ENCODE results near the gene KLF3. TPM values are rescaled to one million over a fixed set of nuclear protein-coding genes. Genes with fewer than 3 reads are reported as not detected.

KLF3 gene
- total RNA-seq, 1 experiment from 2014 or later, result 51.2 TPM

GRCh38 chr4:38667085-38667893, 3.3 kb downstream of the KLF3 start:
- Mint-ChIP-seq H3K27ac (ENCODE audit: low read depth, unreplicated experiment) (peak overlapping the region; percentile 90), H3K36me3 (ENCODE audit: insufficient read depth, unreplicated experiment) (peaks cover 16% of the 10 kb centered on the region), H3K9me3 (ENCODE audit: unreplicated experiment) (no peaks in the 10 kb centered on the region), H3K4me3 (ENCODE audit: unreplicated experiment) (peak overlapping the region; percentile 92), H3K27me3 (ENCODE audit: insufficient read depth, unreplicated experiment) (no peaks in the 10 kb centered on the region), H3K4me1 (ENCODE audit: insufficient read depth, unreplicated experiment) (peaks cover 32% of the 10 kb centered on the region)
- no TSS peak for BruUV-seq (replicated peaks)
- CTCF ChIA-PET, result interaction anchor here (0.5 to 3.5 kb wide), 11 partner anchors 8 to 488 kb away, joined by 3 to 16 read pairs (median 4); partner anchors contain the start of gene TLR10
- intact Hi-C loops (cut with micrococcal nuclease), result loop anchor here (1.0 to 5.0 kb wide), 4 partner anchors 46 to 347 kb away; no protein-coding TSS in a partner anchor
- DNase-seq (ENCODE audit: unreplicated experiment), result peak; percentile 98
- TF ChIP-seq, protein P1, sequence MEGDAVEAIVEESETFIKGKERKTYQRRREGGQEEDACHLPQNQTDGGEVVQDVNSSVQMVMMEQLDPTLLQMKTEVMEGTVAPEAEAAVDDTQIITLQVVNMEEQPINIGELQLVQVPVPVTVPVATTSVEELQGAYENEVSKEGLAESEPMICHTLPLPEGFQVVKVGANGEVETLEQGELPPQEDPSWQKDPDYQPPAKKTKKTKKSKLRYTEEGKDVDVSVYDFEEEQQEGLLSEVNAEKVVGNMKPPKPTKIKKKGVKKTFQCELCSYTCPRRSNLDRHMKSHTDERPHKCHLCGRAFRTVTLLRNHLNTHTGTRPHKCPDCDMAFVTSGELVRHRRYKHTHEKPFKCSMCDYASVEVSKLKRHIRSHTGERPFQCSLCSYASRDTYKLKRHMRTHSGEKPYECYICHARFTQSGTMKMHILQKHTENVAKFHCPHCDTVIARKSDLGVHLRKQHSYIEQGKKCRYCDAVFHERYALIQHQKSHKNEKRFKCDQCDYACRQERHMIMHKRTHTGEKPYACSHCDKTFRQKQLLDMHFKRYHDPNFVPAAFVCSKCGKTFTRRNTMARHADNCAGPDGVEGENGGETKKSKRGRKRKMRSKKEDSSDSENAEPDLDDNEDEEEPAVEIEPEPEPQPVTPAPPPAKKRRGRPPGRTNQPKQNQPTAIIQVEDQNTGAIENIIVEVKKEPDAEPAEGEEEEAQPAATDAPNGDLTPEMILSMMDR (IDR thresholded peaks at IDR 0.05; ENCODE audit: unreplicated experiment), result no peak
- POLR2A ChIA-PET, result interaction anchor here (0.6 to 8.2 kb wide), 28 partner anchors 9 to 1001 kb away, joined by 3 to 192 read pairs (median 4); no protein-coding TSS in a partner anchor

- H3K4me3 Mint-ChIP-seq (ENCODE audit: unreplicated experiment), result peak overlapping the region; percentile 92
- CTCF ChIA-PET, result interaction anchor here (0.6 to 3.5 kb wide), 6 partner anchors 81 to 490 kb away, joined by 3 to 16 read pairs (median 4); partner anchors contain the start of gene TLR1
- intact Hi-C loops (cut with micrococcal nuclease), result loop anchor here (5.0 kb wide), 1 partner anchor 281 kb away; no protein-coding TSS in a partner anchor
- POLR2A ChIA-PET, result interaction anchor here (0.6 to 8.2 kb wide), 15 partner anchors 8 to 508 kb away, joined by 3 to 192 read pairs (median 5); no protein-coding TSS in a partner anchor
- peak overlapping the region; percentile 90 for H3K27ac Mint-ChIP-seq (ENCODE audit: low read depth, unreplicated experiment)
- H3K27me3 Mint-ChIP-seq (ENCODE audit: insufficient read depth, unreplicated experiment), result no peaks in the 10 kb centered on the region
- no peaks in the 10 kb centered on the region for H3K9me3 Mint-ChIP-seq (ENCODE audit: unreplicated experiment)
- TF ChIP-seq, protein P1 (IDR thresholded peaks at IDR 0.05; ENCODE audit: unreplicated experiment), result no peak
- peaks cover 43% of the 10 kb centered on the region for H3K4me1 Mint-ChIP-seq (ENCODE audit: insufficient read depth, unreplicated experiment)
- DNase-seq (ENCODE audit: unreplicated experiment), result no peak
- H3K36me3 Mint-ChIP-seq (ENCODE audit: insufficient read depth, unreplicated experiment), result peaks cover 16% of the 10 kb centered on the region
- no TSS peak for BruUV-seq (replicated peaks)
Measured at GRCh38 chr4:38668203-38668971, 4.4 kb downstream of the KLF3 start.

GRCh38 chr4:38669208-38669607, 5.2 kb downstream of the KLF3 start:
- intact Hi-C loops (cut with micrococcal nuclease), result loop anchor here (5.0 kb wide), 1 partner anchor 282 kb away; no protein-coding TSS in a partner anchor
- DNase-seq (ENCODE audit: unreplicated experiment), result no peak
- Mint-ChIP-seq H3K27ac (ENCODE audit: low read depth, unreplicated experiment) (no peak overlapping the region), H3K4me1 (ENCODE audit: insufficient read depth, unreplicated experiment) (peaks cover 51% of the 10 kb centered on the region), H3K9me3 (ENCODE audit: unreplicated experiment) (no peaks in the 10 kb centered on the region), H3K4me3 (ENCODE audit: unreplicated experiment) (no peak overlapping the region), H3K36me3 (ENCODE audit: insufficient read depth, unreplicated experiment) (peaks cover 16% of the 10 kb centered on the region), H3K27me3 (ENCODE audit: insufficient read depth, unreplicated experiment) (no peaks in the 10 kb centered on the region)
- ChIA-PET POLR2A (interaction anchor here (1.3 to 8.2 kb wide), 6 partner anchors 48 to 489 kb away, joined by 3 to 192 read pairs (median 44); no protein-coding TSS in a partner anchor), CTCF (interaction anchor here (0.6 to 3.8 kb wide), 5 partner anchors 44 to 490 kb away, joined by 3 to 28 read pairs (median 4); partner anchors contain the start of gene TLR1)
- no TSS peak for BruUV-seq (replicated peaks)
- TF ChIP-seq, protein P1 (IDR thresholded peaks at IDR 0.05; ENCODE audit: unreplicated experiment), result no peak

All from MCF 10A (cell line).